Dedifferentiated amniotic fluid mesenchymal stem cell (primary cell): ENCODE measurements around the gene GPBP1L1.
"Not testable (repeated sequence)": the region's sequence is repeated elsewhere in the genome, so short reads cannot be mapped to it uniquely, and the experiment has no call there.

ENCODE experiments used
- DNase-seq: peaks from one replicate; pipeline ENCODE4 v3.0.0-alpha.2; 2016; ENCODE audit errors: extremely low spot score

GPBP1L1 gene

DNA sequence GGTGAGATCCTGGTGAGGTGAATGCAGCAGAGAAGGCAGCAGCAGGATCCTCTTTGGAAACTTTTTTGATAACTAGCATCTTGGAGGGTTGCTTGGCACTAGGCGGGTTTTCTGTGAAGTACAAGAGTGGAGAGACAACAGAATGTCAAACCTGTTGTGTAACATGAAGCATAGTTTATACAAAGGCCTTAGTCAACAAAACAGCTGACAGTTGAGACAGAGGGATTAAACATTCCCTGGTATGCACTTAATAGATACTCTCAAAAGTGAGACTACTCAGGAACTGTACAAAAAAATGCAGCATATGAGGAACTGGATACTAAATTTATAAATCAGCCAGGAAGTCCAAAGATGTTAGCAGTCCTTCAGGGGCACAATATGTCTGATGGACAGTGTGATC is 46.0 kb downstream of the GPBP1L1 start:
- DNase-seq: no peak

DNA sequence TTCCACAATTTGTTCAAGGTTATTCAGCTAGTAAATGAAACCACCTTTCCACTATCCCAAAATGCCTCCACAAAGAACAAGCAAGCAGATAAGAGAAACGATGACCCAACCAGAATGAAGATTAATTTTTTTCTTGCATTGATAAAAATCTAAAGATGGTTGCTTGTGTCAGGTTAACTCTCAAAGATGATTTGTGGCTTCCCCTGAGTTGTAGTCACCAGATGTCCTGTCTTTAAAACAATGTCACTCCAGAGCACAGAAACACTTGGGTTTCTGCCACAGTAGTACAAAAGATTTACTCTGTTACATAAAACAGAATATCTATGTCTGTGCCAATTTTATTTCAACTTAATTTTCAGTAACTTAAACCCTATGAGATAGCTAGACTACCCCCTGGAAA is 51.1 kb downstream of the GPBP1L1 start:
- DNase-seq: no peak

DNA sequence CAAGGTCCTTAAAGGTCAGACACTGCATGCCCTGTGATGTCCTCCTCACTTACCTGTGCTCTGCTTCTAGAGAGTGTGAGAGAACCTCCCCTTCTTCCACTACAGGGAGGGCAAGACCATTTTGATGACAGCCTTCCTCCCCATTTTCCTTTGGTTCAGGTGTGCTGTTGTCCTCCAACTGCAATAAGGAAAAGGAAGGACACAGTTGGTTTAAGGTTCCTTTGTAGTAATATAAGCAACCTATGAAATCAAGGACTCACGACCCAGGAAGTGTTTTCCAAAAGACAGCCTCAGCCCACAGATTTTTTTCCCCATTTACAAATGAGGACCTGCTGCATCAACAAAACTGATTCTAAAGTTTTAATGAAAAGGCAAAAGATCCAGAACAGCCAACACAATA is 55.9 kb downstream of the GPBP1L1 start:
- DNase-seq: no peak

DNA sequence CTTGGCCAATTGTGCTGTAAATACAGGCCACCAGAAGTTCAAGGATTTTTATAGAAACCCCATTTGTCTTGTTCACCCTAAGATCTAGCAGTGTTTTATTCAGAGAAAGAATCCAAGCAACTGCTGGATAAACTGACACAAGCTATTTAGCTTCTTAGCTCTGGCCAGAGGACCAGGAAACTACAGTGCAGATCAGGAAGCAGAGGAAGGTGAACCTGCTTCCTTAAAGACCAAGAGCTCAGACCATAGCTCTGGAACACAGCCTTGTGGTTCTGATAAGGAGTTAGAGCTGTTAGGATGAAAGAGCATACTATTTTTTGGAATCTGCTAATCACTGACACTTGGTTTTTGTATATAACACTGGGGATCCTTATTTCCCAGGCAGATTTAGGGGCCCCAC is 57.3 kb downstream of the GPBP1L1 start:
- no peak for DNase-seq

- no peak for DNase-seq
Observed at GRCh38 chr1:45623972-45624371, 62.4 kb downstream of the GPBP1L1 start, which contains the start of gene CCDC17. Gene CCDC17, minus strand, starts transcription at chr1:45624054. Its CDS starts 145 bp downstream, at chr1:45623909.

GRCh38 chr1:45622524-45623394 is 63.6 kb downstream of the GPBP1L1 start:
- DNase-seq: no peak

- DNase-seq: no peak
Observed at GRCh38 chr1:45621895-45622523, 64.3 kb downstream of the GPBP1L1 start.

GRCh38 chr1:45621501-45621836 is 64.9 kb downstream of the GPBP1L1 start:
- DNase-seq: no peak

DNA sequence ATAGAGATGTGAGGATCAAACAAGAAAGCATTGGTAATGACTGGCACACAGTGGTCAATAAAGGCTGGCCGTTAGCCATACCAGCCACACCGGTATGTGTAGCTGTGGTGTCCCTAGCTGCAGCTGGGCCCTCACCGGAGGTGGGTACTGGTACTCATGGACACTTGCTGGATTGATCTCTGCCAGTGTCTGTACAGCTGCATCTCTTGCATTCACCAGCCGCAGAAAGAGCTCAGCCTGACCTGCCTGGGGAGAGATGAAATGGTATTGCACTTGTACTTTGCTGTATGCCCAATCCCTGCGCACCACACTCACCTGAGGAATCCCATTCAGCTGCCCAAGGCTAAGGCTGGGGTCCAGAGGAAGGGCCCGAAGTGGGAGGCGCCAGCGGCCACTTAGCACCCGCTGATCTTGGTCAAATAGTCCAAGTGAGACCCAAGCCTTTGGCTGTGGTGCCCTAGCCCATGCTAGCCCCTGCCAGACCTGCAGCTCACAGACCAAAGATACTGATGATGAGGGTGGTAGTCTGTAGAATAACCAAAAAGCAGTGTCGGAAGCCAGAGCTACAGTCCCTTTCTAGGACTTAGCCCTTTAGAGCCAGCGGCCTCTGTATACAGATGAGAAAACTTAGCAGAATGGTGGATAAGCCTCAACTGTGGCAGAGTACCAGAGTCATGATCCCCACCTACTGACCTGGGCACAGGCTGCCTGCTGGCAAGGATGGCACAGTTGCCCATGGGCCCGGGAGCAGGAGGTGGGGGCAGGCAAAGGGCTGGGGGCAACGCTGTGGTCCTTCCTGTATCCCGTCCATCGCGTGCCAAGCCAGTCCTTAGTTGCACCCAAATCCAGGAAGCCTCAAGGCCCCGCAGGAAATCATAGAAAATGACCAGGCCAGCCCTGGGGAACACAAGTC is 65.5 kb downstream of the GPBP1L1 start:
- no peak for DNase-seq

- no peak for DNase-seq
Observed at GRCh38 chr1:45619149-45619921, 67.0 kb downstream of the GPBP1L1 start.

DNA sequence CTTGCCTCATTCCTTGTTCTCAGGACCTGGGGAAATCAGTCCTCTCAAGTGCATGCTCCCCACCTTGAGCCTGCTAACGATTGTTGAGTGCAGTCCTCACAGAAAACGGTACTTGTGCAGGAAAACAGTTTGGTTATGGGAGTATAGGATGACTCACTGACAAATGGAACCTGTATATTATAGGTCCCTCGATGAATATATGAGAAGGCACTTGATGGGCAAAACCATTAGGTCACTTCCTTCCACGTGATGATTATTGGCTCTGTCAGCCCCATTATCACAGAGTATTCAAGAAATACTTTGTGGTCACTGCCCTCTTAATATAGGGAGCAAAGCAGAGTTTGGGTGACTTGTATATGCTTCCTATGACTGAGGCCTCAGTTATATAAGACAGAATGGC is 68.7 kb downstream of the GPBP1L1 start:
- DNase-seq: no peak

- DNase-seq: no peak
Observed at GRCh38 chr1:45615885-45616284, 70.4 kb downstream of the GPBP1L1 start.

DNA sequence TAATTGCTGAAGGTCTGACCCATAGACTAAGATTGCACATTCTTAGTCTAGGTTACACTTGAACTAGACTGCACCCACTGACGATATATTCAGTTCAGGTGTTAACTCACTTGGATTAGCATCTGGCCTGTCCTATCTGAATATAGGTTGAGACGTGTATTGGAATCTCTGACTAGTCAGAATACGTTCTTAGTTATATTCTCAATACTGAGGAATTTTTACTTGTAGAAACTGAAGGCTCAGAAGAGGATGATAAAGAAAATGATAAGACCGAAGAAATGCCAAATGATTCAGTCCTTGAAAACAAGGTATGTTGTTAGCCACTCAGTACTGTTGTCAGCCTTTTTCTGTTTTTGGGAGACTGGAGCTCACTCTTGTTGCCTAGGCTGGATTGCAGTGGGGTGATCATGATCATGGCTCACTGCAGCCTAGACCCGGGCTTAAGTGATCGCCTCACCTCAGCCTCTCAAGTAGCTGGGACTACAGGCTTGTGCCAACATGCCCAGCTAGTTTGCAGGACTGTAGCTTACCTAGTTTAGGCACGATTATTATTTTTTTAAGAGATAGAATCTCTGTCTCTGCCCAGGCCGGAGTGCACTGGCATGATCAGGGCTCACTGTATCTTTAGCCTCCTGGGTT is 73.3 kb downstream of the GPBP1L1 start:
- no peak for DNase-seq

GRCh38 chr1:45610589-45611226 is 75.6 kb downstream of the GPBP1L1 start:
- no peak for DNase-seq

DNA sequence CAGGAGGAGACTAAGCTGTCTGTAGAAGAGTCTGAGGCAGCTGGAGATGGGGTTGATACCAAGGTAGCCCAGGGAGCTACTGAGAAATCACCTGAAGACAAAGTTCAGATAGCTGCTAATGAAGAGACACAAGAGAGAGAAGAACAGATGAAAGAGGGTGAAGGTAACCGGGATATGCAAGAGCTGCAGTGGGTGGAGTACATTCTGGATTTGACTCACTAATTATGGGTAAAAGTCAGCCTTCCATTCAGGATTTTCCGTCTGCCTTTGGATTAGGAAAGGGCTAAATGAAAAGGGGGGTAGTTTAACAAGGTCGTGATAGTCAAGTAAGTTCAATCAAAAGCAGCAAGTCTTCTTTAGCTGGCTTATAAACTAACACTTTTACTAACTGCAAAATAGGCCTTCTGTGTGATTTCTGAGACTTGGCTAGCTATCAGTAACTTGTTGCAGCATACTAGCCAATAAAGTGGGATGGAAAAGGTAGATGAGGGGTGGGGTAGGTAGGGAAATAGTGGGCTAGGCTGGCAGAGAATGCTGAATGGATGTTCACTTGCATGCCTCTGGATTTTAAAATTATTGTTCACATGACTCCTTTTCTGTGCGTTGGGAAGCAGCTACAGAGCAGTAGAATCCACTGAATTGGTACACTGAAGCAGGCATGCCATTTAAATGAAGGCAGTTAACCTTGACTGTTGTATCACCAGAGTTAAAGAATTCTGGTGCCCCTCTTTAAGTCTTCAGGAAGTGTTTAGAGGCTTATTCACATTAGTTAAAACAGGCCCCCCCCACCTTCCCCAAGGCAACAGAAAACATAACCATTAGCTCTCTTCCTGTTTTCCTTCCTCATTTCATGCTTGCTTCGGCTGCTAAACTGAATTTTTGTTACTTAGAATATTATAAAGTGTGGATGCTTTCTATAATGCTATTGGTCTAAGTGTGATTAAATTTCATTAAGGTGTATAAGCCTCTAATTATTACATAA is 77.9 kb downstream of the GPBP1L1 start:
- DNase-seq: no peak

GRCh38 chr1:45607404-45608074 is 78.8 kb downstream of the GPBP1L1 start:
- no peak for DNase-seq

DNA sequence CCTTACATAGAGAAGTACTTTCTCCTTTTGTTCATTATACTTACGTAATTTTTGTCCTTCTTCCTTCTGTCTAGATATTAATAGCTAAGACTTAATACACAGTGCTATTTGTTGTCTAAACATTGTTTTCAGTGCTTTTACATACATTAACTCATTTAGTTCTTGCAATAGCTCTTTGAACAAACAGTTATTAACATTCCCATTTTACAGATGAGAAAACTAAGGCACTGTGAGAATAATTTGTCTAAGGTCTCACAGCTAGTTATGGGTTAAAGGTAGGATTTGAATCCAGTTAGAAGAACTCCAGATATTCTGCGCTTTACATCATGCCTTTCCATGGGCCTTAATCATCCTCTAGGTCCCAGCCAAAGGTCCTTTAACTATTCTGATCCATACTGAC is 82.1 kb downstream of the GPBP1L1 start:
- DNase-seq: no peak

DNA sequence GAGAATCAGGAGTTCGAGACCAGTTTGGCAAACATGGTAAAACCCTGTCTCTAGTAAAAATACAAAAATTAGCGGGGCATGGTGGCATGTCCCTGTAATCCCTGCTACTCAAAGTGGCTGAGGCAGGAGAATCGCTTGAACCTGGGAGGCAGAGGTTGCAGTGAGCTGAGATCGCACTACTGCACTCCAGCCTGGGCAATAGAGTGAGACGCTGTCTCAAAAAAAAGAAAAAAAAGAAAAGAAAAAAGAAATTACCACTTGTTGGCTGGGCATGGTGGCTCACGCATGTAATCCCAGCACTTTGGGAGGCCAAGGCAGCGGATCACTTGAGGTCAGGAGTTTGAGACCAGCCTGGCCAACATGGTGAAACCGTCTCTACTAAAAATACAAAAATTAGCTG is 89.6 kb downstream of the GPBP1L1 start:
- not testable (repeated sequence) for DNase-seq

- DNase-seq: no peak
Observed at GRCh38 chr1:45594412-45594811, 91.9 kb downstream of the GPBP1L1 start.
